Retinal pigment epithelial cell (primary cell): ENCODE measurements around the gene MAP2K3.

ENCODE experiments used
- DNase-seq: peaks from one replicate; pipeline ENCODE4 v3.0.0-alpha.2; 2010; ENCODE audit warnings: low read depth
- H3K4me3 ChIP-seq: 2 replicates; pipeline ENCODE4 v1.5.1; 2011; ENCODE audit warnings: mild to moderate bottlenecking, low read length, control low read depth, moderate library complexity
- CTCF ChIP-seq: conservative IDR thresholded peaks from 2 replicates; pipeline ENCODE4 v1.5.1; 2011; ENCODE audit warnings: low read depth, low read length, control low read depth, inconsistent platforms

The MAP2K3 gene

GRCh38 chr17:21242780-21243515 is 41.6 kb upstream of the MAP2K3 start:
- no peak for TF ChIP-seq CTCF
- no peak overlapping the region for H3K4me3 ChIP-seq
- no peak for DNase-seq

GRCh38 chr17:21243516-21244303 is 40.8 kb upstream of the MAP2K3 start:
- no peak for TF ChIP-seq CTCF
- no peak for DNase-seq
- no peak overlapping the region for H3K4me3 ChIP-seq

- DNase-seq: no peak
- no peak for TF ChIP-seq CTCF
- H3K4me3 ChIP-seq: no peak overlapping the region
Observed at GRCh38 chr17:21245639-21246084, 38.8 kb upstream of the MAP2K3 start.

- H3K4me3 ChIP-seq: no peak overlapping the region
- DNase-seq: no peak
- TF ChIP-seq CTCF: no peak
Observed at GRCh38 chr17:21246698-21247097, 37.8 kb upstream of the MAP2K3 start.

- TF ChIP-seq CTCF: no peak
- DNase-seq: no peak
- no peak overlapping the region for H3K4me3 ChIP-seq
Observed at GRCh38 chr17:21247552-21248258, 36.8 kb upstream of the MAP2K3 start.

- H3K4me3 ChIP-seq: no peak overlapping the region
- no peak for TF ChIP-seq CTCF
- no peak for DNase-seq
Observed at GRCh38 chr17:21248500-21248899, 36.0 kb upstream of the MAP2K3 start.
